HCEC 1CT (cell line): Measurements from ENCODE around the gene BCAS3.

ENCODE experiments used
- DNase-seq: peaks from one replicate; pipeline ENCODE4 v3.0.0-alpha.2; 2017

BCAS3 gene

DNA sequence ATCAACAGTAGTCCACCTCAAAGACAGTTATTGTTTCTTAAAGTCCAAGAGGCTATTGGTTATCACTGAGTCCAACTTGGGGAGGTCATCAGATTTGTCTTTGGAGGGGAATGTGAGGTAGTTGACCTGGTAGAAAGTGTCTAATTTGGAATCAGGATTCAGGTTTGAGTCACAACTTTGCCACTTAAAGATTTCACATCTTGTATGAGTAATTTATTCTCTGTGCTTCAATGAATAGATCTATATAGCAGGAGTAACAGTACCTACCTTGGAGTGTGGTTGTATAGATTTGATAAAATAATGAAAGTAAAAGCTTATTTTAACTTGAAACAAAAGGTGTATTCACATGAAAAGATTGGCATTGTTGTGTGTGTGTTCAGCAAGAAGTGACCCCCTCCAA, 602.7 kb downstream of the BCAS3 start:
- DNase-seq: no peak

- DNase-seq: no peak
These were observed 603.2 kb downstream of the BCAS3 start for GRCh38 chr17:61280851-61281250.

GRCh38 chr17:61282377-61282776, 604.7 kb downstream of the BCAS3 start:
- DNase-seq: no peak

DNA sequence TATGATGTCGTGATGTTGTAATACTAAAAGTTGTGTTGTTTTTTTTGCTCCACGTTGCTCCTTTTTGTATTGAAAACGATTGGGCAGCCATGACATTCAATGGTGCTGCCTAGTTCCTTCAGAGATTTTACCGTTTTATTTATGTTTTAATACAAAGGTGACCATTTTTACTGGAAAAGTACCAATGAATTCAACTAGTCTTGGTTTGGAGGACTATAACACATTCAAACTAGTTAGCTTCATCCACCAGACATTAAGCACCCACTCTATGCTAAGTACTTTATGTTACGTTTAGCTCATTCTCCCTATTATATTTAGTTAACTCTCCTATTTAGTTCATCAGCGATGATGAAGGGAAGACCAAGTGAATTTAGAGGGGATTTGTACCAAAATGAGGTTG, 605.4 kb downstream of the BCAS3 start:
- DNase-seq: no peak

DNA sequence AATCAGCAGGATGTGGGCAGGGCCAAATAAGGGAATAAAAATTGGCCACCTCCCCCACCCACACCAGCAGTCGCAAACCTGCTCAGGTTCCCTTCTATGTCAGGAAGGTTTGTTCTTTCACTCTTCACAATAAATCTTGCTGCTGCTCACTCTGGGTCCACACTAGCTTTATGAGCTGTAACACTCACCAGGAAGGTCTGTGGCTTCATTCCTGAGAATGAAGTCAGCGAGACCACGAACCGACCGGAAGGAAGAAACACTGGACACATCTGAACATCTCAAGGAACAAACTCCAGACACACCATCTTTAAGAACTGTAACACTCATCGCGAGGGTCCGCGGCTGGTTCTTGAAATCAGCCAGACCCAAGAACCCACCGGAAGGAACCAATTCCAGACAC, 606.5 kb downstream of the BCAS3 start:
- DNase-seq: peak; percentile 68

DNA sequence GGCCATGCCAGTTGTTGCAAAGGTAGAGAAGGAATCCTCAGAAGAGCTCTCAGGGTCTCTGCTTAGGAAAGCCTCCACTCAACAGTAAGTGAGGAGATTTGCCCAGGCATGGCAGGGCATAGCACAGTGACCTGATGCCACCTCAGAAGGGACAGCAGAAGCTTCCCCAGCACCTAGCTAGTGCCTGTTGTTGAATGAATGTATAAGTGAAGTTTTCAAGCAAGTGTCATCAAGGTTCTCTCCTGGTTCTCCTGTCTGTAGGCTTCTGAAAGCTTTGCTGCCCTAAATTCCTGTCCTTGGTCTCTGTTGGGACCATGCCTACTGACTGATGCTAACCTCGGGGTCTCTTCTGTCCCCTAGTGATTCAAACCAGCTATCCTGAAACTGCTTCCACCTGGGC, 607.1 kb downstream of the BCAS3 start:
- no peak for DNase-seq

- peak; percentile 62 for DNase-seq
These were observed 608.1 kb downstream of the BCAS3 start for GRCh38 chr17:61285526-61286320.

DNA sequence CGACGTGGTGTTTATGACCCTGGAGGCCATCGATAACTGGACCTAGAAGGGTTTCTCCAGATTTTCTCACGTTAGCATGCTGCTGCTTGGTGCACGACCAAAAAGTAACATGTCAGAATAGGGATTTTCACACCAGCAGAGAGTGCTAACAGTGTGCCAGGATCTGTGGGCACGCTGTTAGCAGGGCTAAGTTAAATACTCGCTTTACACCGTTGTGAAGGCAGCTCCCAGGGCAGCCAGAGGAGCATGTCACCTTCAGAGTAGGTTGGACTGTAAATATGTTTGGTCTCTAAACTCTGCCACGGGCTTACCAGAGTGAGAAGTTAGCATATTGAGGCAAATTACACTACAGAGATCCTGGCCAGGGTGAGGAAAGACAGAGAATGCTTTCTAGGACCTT, 608.8 kb downstream of the BCAS3 start:
- DNase-seq: no peak

DNA sequence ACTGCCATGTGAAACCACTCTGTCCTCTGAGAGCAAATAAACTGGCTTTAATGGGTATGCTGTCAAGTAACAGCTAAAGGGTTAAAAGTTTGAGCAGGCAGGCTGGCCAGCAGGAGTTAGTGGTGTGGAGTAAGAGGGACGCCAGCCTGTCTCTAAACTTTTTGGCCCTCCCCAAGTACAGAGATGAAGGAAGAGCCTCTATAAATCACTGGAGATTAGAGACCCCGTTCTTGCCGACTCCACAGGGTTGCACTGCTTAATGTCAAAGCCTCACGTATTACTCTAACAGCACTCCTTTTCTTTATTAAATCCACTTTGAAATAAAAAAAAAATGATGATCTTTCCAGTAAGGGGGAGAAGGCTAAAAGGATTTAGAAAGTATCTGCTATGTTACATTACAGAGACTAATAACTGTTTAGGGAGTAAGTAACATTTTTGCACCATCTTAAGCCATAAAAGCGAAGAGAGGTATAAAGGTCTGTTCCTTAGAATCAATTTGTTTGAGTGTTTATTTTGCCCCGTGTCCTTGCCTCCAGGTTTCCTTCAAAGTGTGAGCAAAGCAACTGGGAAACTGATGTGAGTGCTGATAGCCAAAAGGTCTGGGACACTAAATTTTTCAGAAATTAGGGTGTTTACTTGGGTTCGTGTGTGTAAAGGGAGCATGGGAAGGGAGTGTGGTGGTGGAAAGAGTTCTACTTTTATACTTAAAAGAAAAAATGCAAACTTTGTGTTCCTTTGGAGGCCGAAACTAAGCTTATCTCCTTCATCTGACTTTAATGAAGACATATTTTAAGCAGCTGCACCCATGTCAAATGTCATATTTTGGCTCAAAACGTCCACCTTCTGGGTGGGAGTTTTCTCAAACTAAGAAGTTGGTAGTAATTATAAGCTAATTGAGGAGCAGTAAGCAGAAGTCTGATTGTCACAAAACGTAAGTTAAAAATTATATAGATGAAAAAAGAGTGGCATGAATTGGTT, 612.0 kb downstream of the BCAS3 start:
- DNase-seq: no peak

GRCh38 chr17:61291451-61292285, 614.0 kb downstream of the BCAS3 start:
- DNase-seq: peak; percentile 27

DNA sequence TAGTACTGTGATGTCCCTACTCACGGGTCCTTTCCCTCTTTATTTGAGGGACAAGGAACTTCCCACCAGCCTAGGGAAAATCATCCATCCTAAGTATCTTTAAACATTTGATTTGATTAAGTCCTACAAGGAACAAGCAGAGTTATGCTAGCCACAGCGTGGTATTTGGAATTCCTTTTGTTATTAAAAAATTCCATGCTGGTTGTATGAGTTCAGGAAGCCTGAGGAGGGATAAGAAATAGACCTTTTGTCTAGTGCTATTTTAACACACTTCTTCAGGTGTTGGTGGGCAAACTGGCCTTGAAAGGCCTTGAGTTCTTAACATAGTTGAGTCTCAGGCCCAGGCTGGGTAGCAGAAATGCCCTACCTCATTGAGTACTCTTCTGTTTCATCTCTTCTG, 616.6 kb downstream of the BCAS3 start:
- DNase-seq: no peak

DNA sequence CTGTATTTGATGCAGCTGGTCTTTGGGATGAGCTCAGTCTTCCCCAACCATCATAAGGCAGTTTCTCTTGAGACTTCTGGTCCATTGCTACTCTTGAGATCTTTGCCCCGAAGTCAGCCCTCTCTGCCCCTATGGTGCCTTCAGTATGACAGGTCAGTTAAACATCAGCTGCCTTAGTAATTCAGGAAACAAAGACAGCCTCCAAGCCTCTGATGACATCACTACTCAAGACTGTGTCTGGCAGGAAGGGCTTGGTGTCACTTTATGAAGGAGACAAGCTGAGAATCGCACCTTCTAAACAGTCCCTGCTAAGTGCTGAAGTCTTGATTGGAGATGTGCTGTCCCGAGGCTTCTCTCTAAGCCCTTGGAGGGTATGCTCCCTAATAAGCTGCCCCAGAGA, 617.1 kb downstream of the BCAS3 start:
- DNase-seq: peak; percentile 71

GRCh38 chr17:61296058-61296457, 618.4 kb downstream of the BCAS3 start:
- DNase-seq: no peak

DNA sequence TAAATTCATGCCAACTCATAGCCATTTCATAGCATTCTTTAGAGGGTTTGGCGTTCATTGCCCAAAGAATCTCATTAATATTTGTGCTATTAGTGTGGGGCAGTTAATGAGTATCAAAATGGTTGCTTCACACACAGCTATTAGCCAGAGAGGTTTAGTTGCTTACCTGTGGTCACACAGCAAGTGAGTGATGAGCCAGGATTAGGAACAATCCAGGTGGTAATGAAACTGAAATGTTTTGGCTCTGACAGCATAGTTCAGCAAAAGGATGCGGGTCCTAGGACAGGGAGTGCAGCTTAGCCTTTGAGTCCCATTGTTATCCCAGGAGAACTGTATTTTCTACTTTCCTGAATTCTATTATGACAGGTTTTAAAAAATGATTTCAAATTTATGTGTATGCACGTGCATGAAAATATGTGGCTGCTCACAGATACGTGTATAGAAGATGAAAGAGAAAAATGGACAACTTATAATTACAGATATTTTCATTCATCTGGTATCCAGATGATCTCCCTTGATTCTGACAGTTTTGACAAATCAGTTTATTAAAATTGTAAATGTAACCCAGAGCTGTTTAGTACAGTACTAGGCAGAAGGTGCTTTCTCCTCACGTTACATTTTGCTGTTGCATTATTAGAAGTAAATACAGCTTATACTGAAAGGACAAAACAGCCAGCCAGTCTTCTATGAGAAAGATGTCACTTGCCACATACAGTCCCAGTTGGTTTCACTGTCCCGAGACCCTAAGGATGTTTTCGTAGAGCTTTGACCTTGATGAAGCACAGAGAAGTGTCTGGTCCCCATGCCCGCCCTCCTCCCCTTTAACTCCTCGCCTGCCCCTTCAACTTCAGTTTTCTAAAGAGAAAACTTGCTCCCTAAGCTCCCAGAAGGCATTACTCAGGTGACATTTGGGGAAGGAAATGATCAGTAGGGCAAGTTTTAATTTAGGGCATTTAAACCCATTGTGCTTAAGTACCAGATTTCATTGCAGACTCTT, 622.2 kb downstream of the BCAS3 start:
- DNase-seq: no peak

GRCh38 chr17:61302953-61303816, 625.5 kb downstream of the BCAS3 start:
- peak; percentile 67 for DNase-seq

- no peak for DNase-seq
These were observed 626.1 kb downstream of the BCAS3 start for GRCh38 chr17:61303817-61304096.

- peak; percentile 76 for DNase-seq
These were observed 627.4 kb downstream of the BCAS3 start for GRCh38 chr17:61305024-61305423.

DNA sequence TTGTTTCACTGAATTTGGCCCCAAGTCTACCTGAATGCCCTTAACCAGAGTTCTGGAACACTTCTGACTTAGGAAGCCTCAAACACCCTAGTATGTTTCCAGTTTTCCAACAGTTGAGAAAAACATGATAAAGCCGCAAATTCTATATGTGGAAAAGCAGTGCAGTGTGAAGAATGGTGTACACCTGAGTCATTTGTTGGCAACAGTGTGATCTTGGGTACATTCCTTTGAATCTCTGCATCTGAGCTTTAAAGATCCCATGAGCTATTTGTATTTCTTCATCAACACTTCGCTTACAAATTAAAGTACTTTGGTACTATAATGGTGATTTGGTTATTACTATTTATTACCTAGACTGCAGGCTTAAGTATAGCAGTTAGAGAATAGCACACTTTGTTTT, 628.4 kb downstream of the BCAS3 start:
- no peak for DNase-seq

DNA sequence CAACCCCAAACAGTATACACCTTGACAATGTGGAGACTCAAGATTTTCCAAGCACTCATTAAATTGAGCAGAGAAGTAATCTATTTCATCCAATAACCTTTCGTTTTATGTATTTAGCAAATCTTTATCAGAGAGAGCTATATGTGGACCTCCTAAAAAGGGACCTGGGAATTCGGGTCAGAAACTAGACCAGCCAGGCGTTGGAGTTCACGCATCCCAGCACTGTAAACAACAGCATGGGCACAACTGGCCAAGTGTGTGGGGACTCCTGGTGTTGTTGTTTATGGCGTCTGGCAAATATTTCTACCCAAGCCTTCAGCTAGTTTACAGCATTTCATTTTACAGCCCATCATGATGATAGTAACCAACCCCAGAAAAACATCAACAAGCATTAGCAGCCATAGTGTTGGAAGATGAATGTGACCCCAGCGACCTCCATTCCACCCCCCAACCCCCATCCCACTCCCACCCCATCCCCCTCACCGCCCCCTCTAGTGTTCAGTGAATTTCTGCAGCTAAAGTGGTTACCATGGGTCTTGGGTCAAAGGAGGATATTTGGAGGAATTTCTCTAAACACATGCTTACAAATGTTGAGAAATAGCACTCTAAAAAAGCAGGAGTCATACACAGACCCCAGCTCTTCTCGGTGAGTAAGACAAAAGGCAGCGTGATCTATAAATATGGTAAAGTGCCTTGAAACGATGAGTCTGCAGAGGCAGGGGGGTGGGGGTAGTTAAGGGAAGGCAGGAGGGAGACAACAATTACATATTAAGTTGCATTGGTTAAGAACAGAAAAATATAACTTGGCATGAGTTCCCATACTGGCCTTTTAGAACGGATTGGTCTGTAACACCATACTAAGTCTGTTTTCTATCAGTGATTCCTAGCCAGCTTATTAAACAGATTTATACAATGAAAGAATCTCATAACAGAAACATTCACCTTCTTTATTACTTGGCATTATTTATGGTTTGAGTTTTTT, 630.5 kb downstream of the BCAS3 start:
- peak; percentile 100 for DNase-seq
